NCI-H82 treated with DMSO at 0.1 percent for 48 hours (cell line): ENCODE results near the gene DSPP.

Experiments
- DNase-seq: peaks from one replicate; lab custom pipeline; 2025; ENCODE audit not compliant: unreplicated experiment; lab: John Stamatoyannopoulos, UW

DSPP gene

GRCh38 chr4:87624698-87625097, 16.4 kb downstream of the DSPP start:
- DNase-seq: no peak

GRCh38 chr4:87631668-87632067, 23.3 kb downstream of the DSPP start:
- DNase-seq: no peak

- DNase-seq: no peak
These were observed 24.1 kb downstream of the DSPP start for GRCh38 chr4:87632469-87632868.

GRCh38 chr4:87633243-87633642, 24.9 kb downstream of the DSPP start:
- DNase-seq: peak; percentile 30

GRCh38 chr4:87644286-87644685, 36.0 kb downstream of the DSPP start:
- DNase-seq: no peak

- no peak for DNase-seq
These were observed 41.7 kb downstream of the DSPP start, which contains the start of gene DMP1 for GRCh38 chr4:87649980-87650379. Gene DMP1, plus strand, starts transcription at chr4:87650280. Its CDS starts 6,213 bp downstream, at chr4:87656493.

- no peak for DNase-seq
These were observed 42.6 kb downstream of the DSPP start for GRCh38 chr4:87650938-87651337.

- no peak for DNase-seq
These were observed 43.6 kb downstream of the DSPP start for GRCh38 chr4:87651941-87652340.

DNA sequence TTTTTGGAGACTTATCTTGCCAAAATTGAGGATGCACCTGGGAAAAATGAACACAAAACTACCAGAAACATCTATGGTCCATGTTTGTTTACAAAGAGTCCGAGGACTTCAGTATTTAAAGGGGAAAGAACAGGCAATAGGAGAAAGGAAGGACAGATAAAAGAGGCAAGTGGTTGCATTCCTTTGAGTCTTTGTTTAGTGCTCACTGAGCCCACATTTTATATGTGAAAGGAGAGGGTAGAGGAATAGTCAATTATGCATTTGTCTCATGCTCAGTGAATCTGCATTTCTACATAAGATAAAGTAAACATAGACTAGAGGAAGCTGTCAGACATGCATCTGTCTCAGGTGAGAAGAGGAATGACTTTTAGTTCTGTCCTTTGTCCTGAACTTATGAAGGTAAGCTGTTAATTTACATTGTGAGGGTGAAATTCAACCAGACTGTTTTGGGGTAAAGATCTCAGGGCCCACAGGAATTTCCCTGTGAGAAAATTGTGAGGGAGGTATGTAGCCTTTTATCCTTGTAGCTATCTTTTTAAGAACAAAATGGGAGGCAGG, 46.2 kb downstream of the DSPP start:
- DNase-seq: no peak

DNA sequence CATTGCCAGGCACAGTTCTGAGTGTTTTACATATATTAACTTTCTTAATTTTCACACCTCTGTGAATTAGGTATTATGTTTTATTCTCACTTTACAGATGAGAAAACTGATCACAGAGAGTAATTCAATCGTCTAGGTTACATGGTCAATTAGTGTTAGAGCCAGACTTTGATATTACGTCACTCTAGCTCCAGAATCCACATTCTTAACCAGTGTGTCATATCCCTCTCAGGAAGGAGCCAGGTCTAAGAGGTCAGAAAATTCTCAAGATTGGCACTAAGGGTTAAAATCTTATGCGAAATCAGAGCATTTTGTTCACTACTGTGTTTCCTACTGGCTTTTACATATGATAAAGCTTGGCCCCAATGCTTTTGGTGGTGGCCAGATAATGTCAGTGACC, 49.2 kb downstream of the DSPP start:
- no peak for DNase-seq

DNA sequence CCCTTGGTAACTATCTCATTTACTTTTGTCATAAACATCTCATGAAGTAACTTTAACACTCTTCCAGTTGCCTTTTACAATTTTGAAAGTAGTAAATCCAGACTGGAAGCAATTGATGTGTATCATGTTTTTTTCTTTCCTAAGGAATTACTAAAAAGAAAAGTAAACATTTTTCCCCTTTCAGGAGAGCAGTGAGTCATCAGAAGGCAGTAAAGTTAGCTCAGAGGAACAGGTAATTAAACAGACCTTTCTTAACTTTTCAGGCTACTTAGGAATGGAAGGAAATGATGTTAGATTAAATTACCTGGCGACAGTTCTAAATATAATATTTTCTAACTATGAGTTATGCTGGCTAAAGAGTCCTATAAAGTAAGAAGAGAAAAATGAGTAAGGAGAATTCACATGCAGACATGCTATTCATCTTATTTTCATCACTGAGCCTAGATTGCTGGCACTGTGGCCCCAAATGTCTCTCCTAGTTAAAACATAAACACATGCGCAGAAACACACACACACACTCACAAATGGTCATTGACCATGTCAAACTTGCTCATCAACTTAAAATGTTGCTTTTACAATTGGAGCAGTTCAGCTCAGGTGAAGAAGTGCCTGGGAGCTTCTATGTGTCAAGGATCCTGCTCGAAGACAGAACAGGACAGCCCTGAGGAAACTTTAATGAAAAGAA, 51.1 kb downstream of the DSPP start:
- no peak for DNase-seq

- DNase-seq: no peak
These were observed 54.5 kb downstream of the DSPP start for GRCh38 chr4:87662871-87663270.
